Muscle of leg (tissue), 11 donors: Measurements from ENCODE around the gene SRGN. TPM values are rescaled to one million over a fixed set of nuclear protein-coding genes. Genes with fewer than 3 reads are reported as not detected.
A peak's percentile ranks its signal among the peaks of the same experiment; 100 is the strongest.

Experiments used
- DNase-seq: peaks from one replicate; pipeline ENCODE4 v3.0.0; 2013
- H3K27ac ChIP-seq: one replicate; pipeline ENCODE4 v1.5.1; 2013; ENCODE audit warnings: mild to moderate bottlenecking, low read length, control low read depth
- H3K27me3 ChIP-seq: one replicate; pipeline ENCODE4 v1.6.1; 2013; ENCODE audit warnings: low read length; ENCODE audit not compliant: control insufficient read depth, insufficient read depth
- H3K36me3 ChIP-seq: one replicate; pipeline ENCODE4 v1.6.1; 2013; ENCODE audit warnings: low read length; ENCODE audit not compliant: control insufficient read depth, insufficient read depth
- H3K4me1 ChIP-seq: one replicate; pipeline ENCODE4 v1.6.1; 2013; ENCODE audit warnings: low read length; ENCODE audit not compliant: control insufficient read depth, insufficient read depth
- H3K4me3 ChIP-seq: one replicate; pipeline ENCODE4 v1.5.1; 2013; ENCODE audit warnings: low read length, control low read depth
- H3K9me3 ChIP-seq: replicated peaks from 2 replicates; pipeline ENCODE4 v1.6.1; 2013; ENCODE audit warnings: low read depth, low read length; ENCODE audit not compliant: control insufficient read depth
- WGBS: methylation state at CpG from one replicate; pipeline ENCODE4 v1.1.5; 2013; ENCODE audit warnings: missing lambda C conversion rate; ENCODE audit not compliant: insufficient coverage; 5-methylcytosine and 5-hydroxymethylcytosine counted together
- polyA plus RNA-seq, 8 donors: library from polyadenylated mRNA; unstranded; fragments of 120-200 nt; gene quantifications; one replicate each; pipeline versions ENCODE4 v1.2.1 to v1.2.3, GENCODE V29; 2013; ENCODE audit warnings: inconsistent platforms in 1 of 8, low replicate concordance in 1 of 8; ENCODE audit not compliant: insufficient read length in 8 of 8, insufficient read depth in 1 of 8
- total RNA-seq: library from RNA; stranded (reverse); fragments of 120-200 nt; gene quantifications from one replicate; pipeline ENCODE4 v1.2.4, GENCODE V29; 2013

The SRGN gene
- total and polyA plus RNA-seq, 9 donors = 20.3 to 38.1 (median 23.3) TPM

GRCh38 chr10:69048103-69048502 is 39.8 kb upstream of the SRGN start:
- DNase-seq = peak; percentile 80
- peaks cover 5% of the 10 kb centered on the region for H3K4me1 ChIP-seq
- H3K27me3 ChIP-seq = no peaks in the 10 kb centered on the region
- no peak overlapping the region for H3K4me3 ChIP-seq
- H3K36me3 ChIP-seq = no peaks in the 10 kb centered on the region
- H3K9me3 ChIP-seq = no peaks in the 10 kb centered on the region
- peak overlapping the region; percentile 76 for H3K27ac ChIP-seq
- WGBS = 68% methylated on average over 7 of the region's 8 CpGs

DNA sequence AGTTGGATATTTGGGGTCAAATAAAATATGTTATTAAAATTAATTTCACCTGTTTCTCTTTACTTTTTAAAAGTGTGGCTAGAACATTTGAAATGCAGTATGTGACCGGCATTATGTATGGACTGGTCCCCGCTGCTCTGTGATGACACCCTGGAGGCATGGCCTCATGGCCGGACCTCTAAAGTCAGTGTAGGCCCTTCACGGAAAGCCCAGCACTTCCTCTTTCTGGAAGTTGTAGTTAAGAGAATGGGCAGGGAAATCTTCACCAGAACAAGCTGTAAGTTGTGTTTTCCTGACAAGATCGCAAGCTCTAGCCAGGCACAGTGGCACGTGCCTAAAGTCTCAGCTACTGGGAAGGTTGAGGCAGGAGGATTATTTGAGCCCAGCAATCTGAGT is 38.3 kb upstream of the SRGN start:
- Histone ChIP-seq H3K27ac (peak overlapping the region; percentile 52), H3K4me1 (peaks cover 5% of the 10 kb centered on the region), H3K4me3 (no peak overlapping the region), H3K9me3 (no peaks in the 10 kb centered on the region), H3K36me3 (no peaks in the 10 kb centered on the region), H3K27me3 (no peaks in the 10 kb centered on the region)
- WGBS = 74% methylated on average over 5 of the region's 6 CpGs
- DNase-seq = peak; percentile 56

DNA sequence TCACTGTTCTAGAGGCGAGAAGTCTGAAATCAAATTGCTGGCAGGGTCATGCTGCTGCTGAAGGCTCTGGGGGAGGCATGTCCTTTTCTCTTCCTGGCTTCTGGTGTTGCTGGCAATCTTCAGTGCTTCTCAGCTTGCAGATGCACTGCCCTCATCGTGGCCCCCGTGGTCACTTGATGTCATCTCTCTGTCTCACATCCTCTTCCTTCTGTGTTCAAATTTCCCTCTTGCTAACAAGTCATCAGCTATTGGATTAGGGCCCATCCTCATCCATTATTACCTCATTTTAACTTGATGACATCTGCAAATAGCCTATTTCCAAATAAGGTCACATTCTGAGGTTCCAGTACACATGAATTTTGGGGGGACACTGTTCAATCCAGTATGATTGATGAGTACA is 36.6 kb upstream of the SRGN start:
- Histone ChIP-seq H3K9me3 (no peaks in the 10 kb centered on the region), H3K27me3 (peaks cover 2% of the 10 kb centered on the region), H3K4me1 (peaks cover 9% of the 10 kb centered on the region), H3K27ac (peak overlapping the region; percentile 42), H3K36me3 (no peaks in the 10 kb centered on the region), H3K4me3 (no peak overlapping the region)
- peak; percentile 71 for DNase-seq
- WGBS = 64% methylated on average over 3 of the region's 3 CpGs

DNA sequence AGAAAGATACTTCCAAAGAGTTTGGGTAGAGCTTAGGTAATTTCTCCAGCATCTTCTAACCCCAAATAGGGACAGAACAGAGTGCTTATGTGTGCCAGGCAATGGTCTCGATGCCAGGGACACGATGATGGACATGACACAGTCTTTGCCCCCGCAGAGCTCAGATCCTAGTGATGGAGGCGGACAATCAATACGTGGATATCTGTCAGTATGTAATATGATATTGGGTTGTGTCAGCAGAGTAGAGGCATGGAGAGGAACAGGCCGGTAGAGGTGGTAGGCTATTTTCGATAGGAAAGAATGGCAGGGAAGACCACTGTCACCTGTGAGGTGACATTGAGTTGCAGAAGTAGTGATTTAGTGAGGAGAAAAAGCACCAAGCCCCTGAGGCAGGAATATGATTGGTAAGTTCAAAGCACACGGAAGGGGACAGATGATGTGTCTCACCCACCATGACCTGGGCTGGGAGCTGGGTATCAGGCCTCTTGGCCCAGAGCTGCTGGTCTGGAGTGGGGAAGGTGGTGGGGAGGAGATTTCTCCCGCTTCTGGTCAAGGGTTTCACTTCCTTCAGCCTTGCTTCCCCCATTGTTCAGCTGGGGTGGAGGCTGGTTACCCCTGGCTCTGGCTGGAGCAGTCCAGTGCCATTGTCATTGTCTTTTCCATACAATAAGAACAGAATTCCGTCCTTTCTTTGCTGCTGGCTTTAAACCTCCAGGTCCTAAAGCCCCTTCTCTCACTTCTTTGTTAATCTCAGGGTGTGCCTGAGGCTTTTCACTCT is 36.0 kb upstream of the SRGN start:
- 76% methylated on average over 8 of the region's 10 CpGs for WGBS
- Histone ChIP-seq H3K27ac (peak overlapping the region; percentile 29), H3K27me3 (peaks cover 2% of the 10 kb centered on the region), H3K4me3 (no peak overlapping the region), H3K36me3 (no peaks in the 10 kb centered on the region), H3K4me1 (peaks cover 14% of the 10 kb centered on the region), H3K9me3 (no peaks in the 10 kb centered on the region)
- DNase-seq = peak; percentile 42

GRCh38 chr10:69052736-69053135 is 35.2 kb upstream of the SRGN start:
- peaks cover 22% of the 10 kb centered on the region for H3K4me1 ChIP-seq
- no peak for DNase-seq
- no peak overlapping the region for H3K4me3 ChIP-seq
- H3K27me3 ChIP-seq = peaks cover 2% of the 10 kb centered on the region
- no peaks in the 10 kb centered on the region for H3K9me3 ChIP-seq
- 70% methylated on average over 6 of the region's 6 CpGs for WGBS
- H3K27ac ChIP-seq = no peak overlapping the region
- H3K36me3 ChIP-seq = no peaks in the 10 kb centered on the region

DNA sequence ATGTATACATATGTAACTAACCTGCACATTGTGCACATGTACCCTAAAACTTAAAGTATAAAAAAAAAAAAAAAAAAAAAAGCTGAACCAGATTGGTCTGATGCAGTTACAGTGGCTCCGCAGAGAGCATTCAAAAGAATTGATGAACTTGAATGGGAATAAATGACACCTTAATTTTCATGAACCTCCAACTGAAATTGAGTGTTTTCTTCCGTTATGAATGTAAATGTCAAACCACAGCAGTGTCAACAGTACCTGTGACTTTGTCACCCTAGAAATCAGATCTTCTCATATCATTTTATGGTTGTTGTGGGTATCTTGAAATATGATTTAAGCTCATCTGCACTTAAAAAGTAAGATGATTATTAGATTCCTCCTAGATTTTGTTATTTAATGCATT is 32.7 kb upstream of the SRGN start:
- WGBS = no CpG with 5 or more reads among the region's 2 CpGs
- peaks cover 22% of the 10 kb centered on the region for H3K4me1 ChIP-seq
- H3K27me3 ChIP-seq = peaks cover 2% of the 10 kb centered on the region
- H3K9me3 ChIP-seq = no peaks in the 10 kb centered on the region
- no peak overlapping the region for H3K4me3 ChIP-seq
- no peak overlapping the region for H3K27ac ChIP-seq
- no peak for DNase-seq
- H3K36me3 ChIP-seq = no peaks in the 10 kb centered on the region

DNA sequence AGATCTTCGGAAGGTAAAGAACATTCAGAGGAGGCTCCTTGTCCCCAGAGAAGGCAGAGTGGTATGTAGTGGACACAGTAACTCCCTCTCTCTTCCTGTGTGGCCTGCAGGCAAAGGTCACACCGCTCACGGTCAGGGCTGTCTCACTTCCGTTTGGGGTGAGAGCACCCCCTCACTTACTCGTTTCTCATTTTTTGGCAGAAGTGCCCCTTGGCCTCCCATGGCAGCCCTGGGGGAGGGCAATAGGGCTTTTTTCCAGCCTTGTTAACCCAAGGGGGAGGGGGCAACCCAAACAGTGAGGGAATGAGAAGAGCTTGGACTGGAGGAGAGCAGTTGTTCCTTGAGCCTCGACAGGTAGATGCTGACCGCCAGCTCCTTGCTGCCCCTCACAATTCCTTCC is 31.8 kb upstream of the SRGN start:
- Histone ChIP-seq H3K36me3 (no peaks in the 10 kb centered on the region), H3K27ac (no peak overlapping the region), H3K27me3 (peaks cover 2% of the 10 kb centered on the region), H3K4me1 (peaks cover 22% of the 10 kb centered on the region), H3K4me3 (no peak overlapping the region), H3K9me3 (no peaks in the 10 kb centered on the region)
- peak; percentile 34 for DNase-seq
- WGBS = 61% methylated on average over 4 of the region's 7 CpGs

GRCh38 chr10:69056536-69057260 is 31.2 kb upstream of the SRGN start:
- Histone ChIP-seq H3K27me3 (peaks cover 2% of the 10 kb centered on the region), H3K9me3 (no peaks in the 10 kb centered on the region), H3K27ac (peak overlapping the region; percentile 67), H3K36me3 (no peaks in the 10 kb centered on the region), H3K4me3 (no peak overlapping the region), H3K4me1 (peaks cover 22% of the 10 kb centered on the region)
- 54% methylated on average over 8 of the region's 14 CpGs for WGBS
- DNase-seq = no peak

GRCh38 chr10:69057261-69057950 is 30.5 kb upstream of the SRGN start:
- H3K4me1 ChIP-seq = peaks cover 27% of the 10 kb centered on the region
- peak overlapping the region; percentile 67 for H3K27ac ChIP-seq
- DNase-seq = peak; percentile 68
- peaks cover 2% of the 10 kb centered on the region for H3K27me3 ChIP-seq
- H3K4me3 ChIP-seq = no peak overlapping the region
- no peaks in the 10 kb centered on the region for H3K36me3 ChIP-seq
- 80% methylated on average over 1 of the region's 14 CpGs for WGBS
- H3K9me3 ChIP-seq = no peaks in the 10 kb centered on the region

DNA sequence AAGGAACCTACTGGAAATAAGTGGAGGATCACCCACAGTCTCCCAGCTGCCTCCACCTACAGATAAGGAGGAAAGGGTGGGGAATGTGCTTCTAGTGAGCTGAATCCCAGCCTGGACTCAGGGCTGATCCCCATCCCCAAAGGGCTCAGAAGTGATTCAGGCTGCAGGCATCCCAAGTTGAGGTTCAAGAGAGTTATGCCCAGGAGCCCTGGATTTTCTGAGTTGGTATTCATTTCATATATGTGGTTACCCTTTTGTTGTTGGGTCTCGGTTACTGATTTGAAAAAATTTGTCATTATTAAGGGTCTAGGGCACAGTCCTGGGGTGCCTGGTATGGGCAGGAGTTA is 30.0 kb upstream of the SRGN start:
- Histone ChIP-seq H3K27ac (peak overlapping the region; percentile 67), H3K9me3 (no peaks in the 10 kb centered on the region), H3K36me3 (no peaks in the 10 kb centered on the region), H3K27me3 (peaks cover 2% of the 10 kb centered on the region), H3K4me3 (no peak overlapping the region), H3K4me1 (peaks cover 27% of the 10 kb centered on the region)
- no CpG with 5 or more reads among the region's 1 CpG for WGBS
- no peak for DNase-seq
